MCF 10A (cell line): ENCODE measurements around the gene NDOR1. TPM values are rescaled to one million over a fixed set of nuclear protein-coding genes. Genes with fewer than 3 reads are reported as not detected.

ENCODE experiments used
- BruUV-seq: library from RNA; stranded (reverse); fragments of 400-500 nt; replicated peaks from 2 replicates; lab custom pipeline; 2021; lab: Mats Ljungman, UMichigan
- CTCF ChIA-PET: fragments of 300-600 bp; sonication (Branson Sonifier 250); formaldehyde crosslinking; extraction: SDS; loops from one replicate; lab custom pipeline; 2021; ENCODE audit warnings: antibody characterized with exemption, inconsistent platforms; lab: Yijun Ruan, JAX
- POLR2A ChIA-PET: fragments of 300-600, 350-650 bp; sonication (Branson Sonifier 250); formaldehyde crosslinking; extraction: SDS; loops from one replicate; lab custom pipeline; 2020; ENCODE audit warnings: antibody characterized with exemption, inconsistent platforms; lab: Yijun Ruan, JAX
- DNase-seq: peaks from one replicate; pipeline ENCODE4 v3.0.0-alpha.2; 2018; ENCODE audit not compliant: unreplicated experiment
- H3K27ac Mint-ChIP-seq: one replicate; pipeline ENCODE4 v1.8.0; 2022; ENCODE audit warnings: mild to moderate bottlenecking, low read depth, mixed read lengths; ENCODE audit not compliant: unreplicated experiment
- H3K27me3 Mint-ChIP-seq: one replicate; pipeline ENCODE4 v1.8.0; 2022; ENCODE audit warnings: mixed read lengths; ENCODE audit not compliant: insufficient read depth, unreplicated experiment
- H3K36me3 Mint-ChIP-seq: one replicate; pipeline ENCODE4 v1.8.0; 2022; ENCODE audit warnings: mild to moderate bottlenecking, moderate library complexity, mixed read lengths; ENCODE audit not compliant: insufficient read depth, unreplicated experiment
- H3K4me1 Mint-ChIP-seq: one replicate; pipeline ENCODE4 v1.8.0; 2022; ENCODE audit warnings: mixed read lengths; ENCODE audit not compliant: insufficient read depth, unreplicated experiment
- H3K4me3 Mint-ChIP-seq: one replicate; pipeline ENCODE4 v1.8.0; 2022; ENCODE audit warnings: mild to moderate bottlenecking, moderate library complexity, mixed read lengths; ENCODE audit not compliant: unreplicated experiment
- H3K9me3 Mint-ChIP-seq: one replicate; pipeline ENCODE4 v1.8.0; 2022; ENCODE audit warnings: mixed read lengths; ENCODE audit not compliant: unreplicated experiment
- intact Hi-C: fragments of 100-400 bp; cut with micrococcal nuclease; formaldehyde crosslinking; loops from 2 replicates; pipeline ENCODE4 v1.14.1; 2022
- total RNA-seq: library from RNA; stranded (reverse); gene quantifications from 2 replicates; pipeline ENCODE4 v1.2.3, GENCODE V29; 2022
- TF ChIP-seq, protein P1 (sequence below): fragments of 200-600 bp; IDR thresholded peaks from one replicate; pipeline ENCODE4 v1.8.0; 2022; ENCODE audit warnings: antibody characterized with exemption, mild to moderate bottlenecking; ENCODE audit not compliant: unreplicated experiment

Gene NDOR1
- total RNA-seq, 1 experiment from 2014 or later = 18.0 TPM

DNA sequence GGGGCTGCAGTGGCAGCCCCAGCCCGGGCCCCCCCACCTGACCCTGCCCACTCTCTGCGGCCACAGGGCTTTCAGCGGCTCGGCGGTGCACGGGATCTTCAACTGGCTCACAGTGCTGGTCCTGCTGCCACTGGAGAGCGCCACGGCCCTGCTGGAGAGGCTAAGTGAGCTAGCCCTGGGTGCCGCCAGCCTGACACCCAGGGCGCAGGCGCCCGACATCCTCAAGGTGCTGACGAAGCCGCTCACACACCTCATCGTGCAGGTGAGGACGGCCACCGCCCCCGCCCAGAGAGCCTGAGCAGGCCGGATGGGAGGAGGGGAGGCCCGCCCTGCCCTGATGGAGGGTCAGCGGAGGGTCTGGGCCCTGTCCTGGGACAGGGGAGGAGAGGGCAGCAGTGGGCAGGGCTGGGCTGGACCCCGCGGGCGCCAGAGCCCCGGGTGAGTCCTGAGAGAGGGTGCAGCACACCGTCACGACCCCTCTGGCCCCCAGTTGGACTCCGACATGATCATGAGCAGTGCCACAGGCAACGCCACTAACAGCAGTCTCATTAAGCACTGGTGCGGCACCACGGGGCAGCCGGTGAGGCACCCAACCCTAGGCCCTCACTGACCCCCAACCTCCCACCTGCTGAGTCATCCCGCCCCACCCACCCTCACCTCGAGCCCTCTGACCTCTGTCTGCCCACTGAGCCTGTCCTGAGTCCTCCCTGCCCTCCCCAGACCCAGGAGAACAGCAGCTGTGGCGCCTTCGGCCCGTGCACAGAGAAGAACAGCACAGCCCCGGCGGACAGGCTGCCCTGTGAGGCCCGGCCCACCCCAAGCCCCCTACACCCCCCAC lies 27.9 kb downstream of the NDOR1 start:
- Mint-ChIP-seq H3K36me3 (peaks cover 7% of the 10 kb centered on the region), H3K9me3 (no peaks in the 10 kb centered on the region), H3K4me1 (no peaks in the 10 kb centered on the region), H3K27me3 (no peaks in the 10 kb centered on the region), H3K27ac (no peak overlapping the region), H3K4me3 (no peak overlapping the region)
- BruUV-seq = no TSS peak
- DNase-seq = no peak
- ChIA-PET CTCF (no interaction called here), POLR2A (no interaction called here)
- TF ChIP-seq, protein P1, sequence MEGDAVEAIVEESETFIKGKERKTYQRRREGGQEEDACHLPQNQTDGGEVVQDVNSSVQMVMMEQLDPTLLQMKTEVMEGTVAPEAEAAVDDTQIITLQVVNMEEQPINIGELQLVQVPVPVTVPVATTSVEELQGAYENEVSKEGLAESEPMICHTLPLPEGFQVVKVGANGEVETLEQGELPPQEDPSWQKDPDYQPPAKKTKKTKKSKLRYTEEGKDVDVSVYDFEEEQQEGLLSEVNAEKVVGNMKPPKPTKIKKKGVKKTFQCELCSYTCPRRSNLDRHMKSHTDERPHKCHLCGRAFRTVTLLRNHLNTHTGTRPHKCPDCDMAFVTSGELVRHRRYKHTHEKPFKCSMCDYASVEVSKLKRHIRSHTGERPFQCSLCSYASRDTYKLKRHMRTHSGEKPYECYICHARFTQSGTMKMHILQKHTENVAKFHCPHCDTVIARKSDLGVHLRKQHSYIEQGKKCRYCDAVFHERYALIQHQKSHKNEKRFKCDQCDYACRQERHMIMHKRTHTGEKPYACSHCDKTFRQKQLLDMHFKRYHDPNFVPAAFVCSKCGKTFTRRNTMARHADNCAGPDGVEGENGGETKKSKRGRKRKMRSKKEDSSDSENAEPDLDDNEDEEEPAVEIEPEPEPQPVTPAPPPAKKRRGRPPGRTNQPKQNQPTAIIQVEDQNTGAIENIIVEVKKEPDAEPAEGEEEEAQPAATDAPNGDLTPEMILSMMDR = no peak
- intact Hi-C loops = no loop called here

DNA sequence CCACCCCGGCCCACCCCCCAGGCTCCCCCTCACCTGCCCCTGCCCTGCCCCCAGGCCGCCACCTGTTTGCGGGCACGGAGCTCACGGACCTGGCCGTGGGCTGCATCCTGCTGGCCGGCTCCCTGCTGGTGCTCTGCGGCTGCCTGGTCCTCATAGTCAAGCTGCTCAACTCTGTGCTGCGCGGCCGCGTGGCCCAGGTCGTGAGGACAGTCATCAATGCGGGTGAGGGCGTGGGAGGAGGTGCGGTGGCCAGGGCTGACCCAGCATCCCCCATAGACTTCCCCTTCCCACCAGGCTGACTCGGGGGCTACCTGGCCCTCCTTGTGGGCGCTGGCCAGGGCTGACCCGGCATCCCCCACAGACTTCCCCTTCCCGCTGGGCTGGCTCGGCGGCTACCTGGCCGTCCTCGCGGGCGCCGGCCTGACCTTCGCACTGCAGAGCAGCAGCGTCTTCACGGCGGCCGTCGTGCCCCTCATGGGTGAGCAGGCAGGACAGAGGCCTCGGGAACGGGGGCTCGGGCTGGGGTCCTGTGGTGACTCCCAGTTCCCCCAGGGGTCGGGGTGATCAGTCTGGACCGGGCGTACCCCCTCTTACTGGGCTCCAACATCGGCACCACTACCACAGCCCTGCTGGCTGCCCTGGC lies 28.7 kb downstream of the NDOR1 start:
- no peak overlapping the region for H3K27ac Mint-ChIP-seq
- no peak for DNase-seq
- TF ChIP-seq, protein P1 = no peak
- BruUV-seq = no TSS peak
- peaks cover 7% of the 10 kb centered on the region for H3K36me3 Mint-ChIP-seq
- H3K27me3 Mint-ChIP-seq = no peaks in the 10 kb centered on the region
- H3K4me1 Mint-ChIP-seq = no peaks in the 10 kb centered on the region
- intact Hi-C loops = no loop called here
- H3K4me3 Mint-ChIP-seq = no peak overlapping the region
- ChIA-PET POLR2A (no interaction called here), CTCF (interaction anchor here (1.7 kb wide), 1 partner anchor 114 kb away, joined by 4 read pairs; no protein-coding TSS in a partner anchor)
- no peaks in the 10 kb centered on the region for H3K9me3 Mint-ChIP-seq

DNA sequence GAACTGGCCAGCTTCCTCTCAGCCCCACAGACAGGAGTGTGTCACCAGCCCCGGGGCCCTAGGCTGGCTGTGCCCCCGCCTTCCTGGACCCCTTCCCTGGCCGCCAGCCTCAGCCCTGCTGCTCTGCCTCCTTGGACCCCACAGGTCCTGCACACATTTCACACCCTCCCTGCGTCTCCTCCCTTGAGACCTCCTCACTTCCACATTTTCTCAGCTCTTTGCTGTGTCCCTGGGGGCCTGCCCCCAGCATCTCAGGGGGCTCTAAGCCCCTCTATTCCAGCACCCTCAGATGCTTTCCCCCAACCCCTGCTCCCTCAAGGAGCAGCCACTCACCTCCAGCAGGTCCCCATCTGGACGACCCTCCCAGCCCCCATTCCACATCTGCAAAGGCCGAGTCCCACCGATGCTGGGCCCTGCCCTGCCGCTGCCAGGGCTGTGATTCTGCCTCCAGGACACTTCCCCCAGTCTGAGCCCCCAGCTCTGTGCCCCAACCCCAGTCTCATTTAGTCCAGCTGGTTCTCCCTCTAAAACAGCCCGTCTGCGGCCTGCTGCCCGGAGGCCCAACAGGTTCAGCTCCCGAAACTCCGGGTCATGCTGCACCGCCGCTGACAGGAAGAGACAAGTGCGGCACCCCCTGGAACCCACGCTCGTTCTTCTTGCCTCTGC lies 29.4 kb downstream of the NDOR1 start:
- intact Hi-C loops = no loop called here
- TF ChIP-seq, protein P1 = no peak
- H3K36me3 Mint-ChIP-seq = peaks cover 12% of the 10 kb centered on the region
- CTCF ChIA-PET = interaction anchor here (0.6 to 1.7 kb wide), 5 partner anchors 31 to 532 kb away, joined by 3 to 4 read pairs (median 4); no protein-coding TSS in a partner anchor
- POLR2A ChIA-PET = no interaction called here
- no peaks in the 10 kb centered on the region for H3K27me3 Mint-ChIP-seq
- no peaks in the 10 kb centered on the region for H3K9me3 Mint-ChIP-seq
- no peak for DNase-seq
- no peaks in the 10 kb centered on the region for H3K4me1 Mint-ChIP-seq
- no peak overlapping the region for H3K4me3 Mint-ChIP-seq
- H3K27ac Mint-ChIP-seq = no peak overlapping the region
- BruUV-seq = no TSS peak
